ENCODE data around the gene RTEL1.

DNA sequence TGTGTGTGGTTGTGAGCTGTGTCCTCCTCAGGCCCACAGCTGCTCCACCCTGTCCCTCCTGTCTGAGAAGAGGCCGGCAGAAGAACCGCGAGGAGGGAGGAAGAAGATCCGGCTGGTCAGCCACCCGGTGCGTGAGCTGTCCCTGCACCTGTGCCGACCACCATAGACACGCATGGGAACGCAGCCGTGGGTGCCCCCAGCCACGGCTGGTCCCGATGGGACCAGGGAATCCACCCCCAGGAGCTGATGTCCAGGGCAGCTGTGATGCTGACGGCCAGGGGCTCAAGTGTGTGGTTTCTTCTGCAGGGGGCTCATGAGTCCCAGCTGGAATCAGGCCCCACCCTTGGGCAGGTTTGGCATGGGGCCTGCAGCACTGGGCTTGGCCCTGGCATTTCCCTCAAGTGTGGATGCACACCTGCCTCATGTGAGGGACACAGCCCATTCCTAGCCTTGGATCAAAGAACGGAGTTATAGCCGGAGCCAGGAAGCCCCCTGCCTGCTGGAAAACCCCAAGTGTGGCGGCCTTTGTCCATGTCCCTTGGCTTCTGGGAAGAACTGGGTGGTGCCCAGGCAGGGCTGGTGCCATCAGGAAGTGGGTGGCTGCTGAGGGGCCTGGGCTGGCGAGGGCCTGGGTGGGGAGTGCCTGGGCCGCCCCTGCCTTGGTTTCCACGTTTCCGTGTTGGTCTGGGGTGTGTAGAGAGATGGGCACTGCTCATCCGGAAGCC, 33.8 kb downstream of the RTEL1 start:
- TF ChIP-seq CTCF (conservative IDR thresholded peaks at IDR 0.05; ENCODE audit: low read depth, low read length) (no peak), EZH2 (IDR thresholded peaks at IDR 0.05; ENCODE audit: low read length, unreplicated experiment) (no peak), EZH2phosphoT487 (IDR thresholded peaks at IDR 0.05; ENCODE audit: borderline replicate concordance, low read length) (no peak)
